GM18520 (cell line): ENCODE measurements around the gene TSPO.

ENCODE experiments used
- ATAC-seq: cut with Tn5 transposase; IDR thresholded peaks from one replicate; pipeline ENCODE4 v1.9.1; 2021; ENCODE audit not compliant: unreplicated experiment

TSPO gene

GRCh38 chr22:43157874-43158546 lies 6.7 kb downstream of the TSPO start:
- no peak for ATAC-seq

- ATAC-seq: no peak
These were observed 7.6 kb downstream of the TSPO start for GRCh38 chr22:43158778-43159483.

DNA sequence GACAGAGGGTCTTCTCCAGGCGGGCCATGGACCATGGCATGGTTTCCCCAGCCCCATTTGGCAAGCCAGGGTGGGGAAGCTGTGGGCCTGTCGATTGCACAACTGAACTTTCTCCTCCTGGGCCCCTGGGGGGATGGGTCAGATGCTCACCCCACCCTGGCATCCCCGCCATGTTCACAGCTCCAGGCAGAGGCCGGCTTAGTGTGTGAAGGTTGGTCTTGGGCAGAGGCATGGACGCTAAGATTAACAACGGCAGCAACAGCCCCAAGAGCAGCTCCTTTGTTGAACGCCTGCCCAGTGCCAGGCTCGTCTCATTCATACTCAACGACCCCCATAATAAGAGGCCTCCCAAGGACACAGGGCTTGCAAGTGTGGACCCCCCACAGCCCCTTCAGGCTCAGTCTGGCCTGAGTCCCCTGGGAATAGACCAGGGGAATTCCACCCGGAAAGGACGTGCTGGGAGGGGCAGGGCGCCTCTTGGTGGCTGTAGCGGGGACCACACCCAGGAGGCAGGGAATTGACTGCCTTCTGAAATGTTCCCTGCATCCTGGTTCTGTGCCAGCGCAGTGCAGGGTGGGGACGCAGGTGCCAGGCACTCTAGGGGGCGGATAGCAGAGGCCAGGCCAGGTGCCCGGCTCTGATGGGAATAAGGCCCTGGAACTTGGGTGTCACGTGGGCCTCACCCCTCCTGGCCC lies 8.3 kb downstream of the TSPO start:
- ATAC-seq: no peak

- no peak for ATAC-seq
These were observed 9.3 kb downstream of the TSPO start for GRCh38 chr22:43160497-43161126.

DNA sequence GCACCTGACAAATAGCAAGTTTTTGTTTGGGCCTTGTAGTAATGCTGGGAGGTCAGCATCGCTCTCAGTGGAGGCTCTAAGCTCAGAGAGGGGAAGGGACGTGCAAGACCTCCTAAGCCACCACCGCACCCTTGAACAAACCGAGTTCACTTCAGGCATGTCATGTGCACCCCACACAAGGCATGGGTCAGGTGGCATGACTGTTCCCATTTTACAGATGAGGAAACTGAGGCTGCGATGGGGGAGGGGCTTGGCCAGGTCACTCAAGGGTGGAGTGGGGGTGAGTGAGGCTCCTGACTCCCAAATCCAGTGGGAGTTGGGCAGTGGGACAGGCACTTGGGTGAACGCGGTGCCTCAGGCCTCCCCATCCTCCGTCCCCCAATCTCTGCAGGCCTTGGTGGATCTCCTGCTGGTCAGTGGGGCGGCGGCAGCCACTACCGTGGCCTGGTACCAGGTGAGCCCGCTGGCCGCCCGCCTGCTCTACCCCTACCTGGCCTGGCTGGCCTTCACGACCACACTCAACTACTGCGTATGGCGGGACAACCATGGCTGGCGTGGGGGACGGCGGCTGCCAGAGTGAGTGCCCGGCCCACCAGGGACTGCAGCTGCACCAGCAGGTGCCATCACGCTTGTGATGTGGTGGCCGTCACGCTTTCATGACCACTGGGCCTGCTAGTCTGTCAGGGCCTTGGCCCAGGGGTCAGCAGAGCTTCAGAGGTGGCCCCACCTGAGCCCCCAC lies 11.2 kb downstream of the TSPO start:
- no peak for ATAC-seq

- ATAC-seq: no peak
These were observed 12.0 kb downstream of the TSPO start for GRCh38 chr22:43163241-43163795.

GRCh38 chr22:43164636-43165035 lies 13.3 kb downstream of the TSPO start:
- ATAC-seq: no peak

DNA sequence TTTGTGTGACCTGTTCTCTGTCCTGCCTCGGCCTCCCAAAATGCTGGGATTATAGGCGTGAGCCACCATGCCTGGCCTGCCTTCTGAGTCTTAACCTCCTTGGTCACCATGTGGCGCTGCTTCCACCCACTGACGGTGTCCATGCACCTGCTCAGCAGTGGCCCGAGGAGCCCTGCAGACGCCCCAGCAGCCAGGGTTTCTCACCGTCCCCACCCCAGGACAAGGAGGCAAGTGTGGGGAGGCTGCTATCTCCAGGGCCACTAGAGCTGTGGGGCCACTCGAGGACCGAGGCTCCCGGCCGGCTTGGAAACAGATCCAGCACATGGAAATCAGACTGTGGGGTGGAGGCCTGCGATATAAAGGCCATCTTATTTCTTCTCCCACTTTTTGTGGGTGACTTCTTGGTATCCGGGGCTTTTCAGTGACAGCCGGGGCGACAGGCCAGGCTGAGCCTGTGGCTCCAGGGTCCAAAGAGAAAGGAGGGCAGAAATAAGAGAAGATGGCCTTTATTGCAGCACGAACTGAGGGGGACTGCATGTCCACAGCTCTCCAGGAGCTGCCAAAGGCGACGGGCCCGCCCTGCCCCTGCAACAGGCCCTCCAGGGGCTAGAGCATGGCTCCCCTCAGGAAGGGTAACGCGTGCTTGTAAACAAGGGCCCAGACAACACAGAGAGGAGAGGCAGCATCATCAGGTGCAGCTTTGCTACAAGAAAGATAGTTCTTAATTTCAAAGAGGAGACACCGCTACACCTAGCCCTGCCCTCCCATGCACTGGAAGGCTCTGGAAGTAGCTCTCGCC lies 15.0 kb downstream of the TSPO start:
- no peak for ATAC-seq

DNA sequence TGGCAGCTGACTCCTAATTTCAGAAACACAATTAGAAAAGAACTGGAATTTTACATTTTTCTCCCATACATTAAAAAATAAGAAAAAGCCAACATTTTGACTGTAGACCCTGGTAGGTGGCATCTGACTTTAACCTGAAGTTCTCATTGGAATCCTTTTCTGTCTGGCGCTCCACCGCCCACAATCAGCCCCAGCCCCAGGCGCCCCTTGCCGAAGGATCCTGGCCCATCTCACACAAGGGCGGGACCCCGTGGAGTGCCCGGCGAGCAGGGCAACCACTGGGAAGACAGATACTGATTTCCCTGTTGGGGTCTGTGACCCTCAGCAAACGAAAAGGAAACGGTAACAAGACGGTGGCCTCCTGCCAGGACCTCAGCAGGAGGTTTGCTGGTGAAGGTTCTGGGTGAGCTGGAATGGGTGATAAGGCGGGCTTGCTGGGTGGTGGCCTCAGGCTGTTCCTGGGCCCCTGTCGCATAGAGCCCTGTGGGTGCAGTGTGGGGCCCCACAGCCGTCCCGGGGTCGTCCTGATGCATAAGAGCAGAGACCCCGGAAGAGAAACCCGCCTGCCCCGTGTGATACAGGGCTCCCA lies 15.7 kb downstream of the TSPO start:
- ATAC-seq: no peak

DNA sequence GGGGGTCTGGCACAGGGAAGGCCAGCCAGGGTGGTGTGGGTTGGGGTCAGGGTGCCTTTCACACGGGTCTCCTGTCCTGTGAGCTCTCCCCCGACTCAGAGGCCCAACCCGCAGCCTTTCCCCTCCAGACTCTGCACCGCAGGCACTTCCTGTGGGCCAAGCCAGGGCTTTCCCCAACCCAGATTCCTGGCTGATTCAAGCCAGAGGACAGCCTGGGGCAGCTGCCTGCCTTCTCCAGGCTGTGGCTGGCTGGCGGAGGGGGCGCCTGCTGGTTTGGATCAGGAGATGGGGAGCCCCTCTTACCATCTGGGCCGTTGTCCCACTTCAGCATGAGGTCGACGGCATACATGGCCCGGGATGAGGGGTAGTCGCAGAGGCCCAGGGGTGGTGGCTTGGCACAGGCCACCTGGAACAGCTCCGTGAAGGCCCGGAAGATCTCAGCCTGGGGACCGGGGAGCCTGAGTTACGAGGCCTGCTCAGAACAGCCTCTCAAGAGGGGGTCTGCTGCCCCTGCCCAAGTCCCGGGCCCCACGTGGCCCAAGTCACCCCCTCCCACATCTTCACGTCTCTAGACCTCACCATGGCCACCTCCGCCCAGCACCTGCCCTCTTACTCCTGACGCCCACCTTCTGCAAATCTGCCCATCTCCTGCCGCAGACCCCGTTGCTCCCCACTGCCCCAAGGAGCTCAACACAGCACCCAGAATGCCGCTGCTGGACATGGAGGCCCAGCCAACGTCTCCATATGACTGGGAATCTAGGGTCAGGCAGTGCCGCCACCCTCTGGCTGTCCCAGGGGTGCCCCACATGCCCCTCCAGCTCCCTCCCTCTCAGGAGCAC lies 17.3 kb downstream of the TSPO start:
- no peak for ATAC-seq

DNA sequence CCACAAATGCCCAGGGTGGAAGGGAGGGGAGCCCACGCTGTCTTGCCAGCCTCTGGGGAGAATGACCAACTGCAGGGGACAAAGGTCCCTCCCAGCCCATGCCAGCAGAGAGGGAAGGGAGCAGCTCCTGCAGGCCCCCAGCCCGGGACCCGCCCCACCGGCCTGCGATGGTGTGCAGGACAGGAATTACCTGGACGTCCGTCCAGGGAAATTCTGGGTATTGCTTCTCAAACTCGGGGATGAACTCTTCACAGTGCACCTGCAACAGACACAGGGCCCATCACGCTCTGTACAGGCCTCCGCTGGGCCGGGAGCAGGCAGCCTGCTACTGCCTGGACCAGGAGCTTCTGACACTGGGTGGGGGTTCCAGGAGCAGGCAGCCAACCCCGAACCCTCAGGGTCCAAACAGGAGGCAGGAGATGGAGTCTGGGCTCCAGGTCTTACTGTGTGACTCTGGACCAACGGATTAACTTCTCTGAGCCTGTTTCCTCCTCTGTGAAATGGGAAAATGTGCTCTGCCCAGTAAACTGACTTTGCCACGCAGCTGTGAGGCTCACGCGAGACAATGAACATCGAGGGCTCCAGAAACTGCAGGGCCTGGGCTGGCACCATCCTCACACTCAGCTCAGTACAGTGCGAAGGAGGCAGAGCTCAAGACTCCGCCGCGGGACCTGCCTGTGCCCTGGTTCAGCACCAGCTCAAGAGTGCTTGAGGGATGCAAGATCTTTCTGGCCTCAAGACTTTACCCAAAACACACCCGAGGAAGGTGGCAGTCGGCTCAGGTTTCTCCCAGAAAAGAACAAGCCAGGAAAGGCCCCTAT lies 18.2 kb downstream of the TSPO start:
- ATAC-seq: no peak

DNA sequence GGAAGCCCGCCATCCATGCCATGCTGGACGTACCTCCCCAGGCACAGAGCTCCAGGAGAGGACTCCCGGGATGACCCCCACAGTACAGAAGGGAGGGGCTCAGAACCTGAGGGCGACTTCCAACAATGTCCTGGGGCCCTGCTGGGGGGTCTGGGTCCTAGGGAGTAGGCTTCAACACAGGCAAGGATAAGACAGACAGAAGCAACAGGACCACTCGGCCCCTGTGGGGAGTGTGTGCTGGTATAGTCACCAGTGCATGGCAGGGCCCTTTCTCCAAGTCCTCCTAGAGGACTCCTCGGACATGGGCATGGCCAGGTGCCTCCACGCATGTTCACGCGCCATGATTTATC lies 18.7 kb downstream of the TSPO start:
- ATAC-seq: no peak

- no peak for ATAC-seq
These were observed 19.7 kb downstream of the TSPO start for GRCh38 chr22:43171019-43171491.

DNA sequence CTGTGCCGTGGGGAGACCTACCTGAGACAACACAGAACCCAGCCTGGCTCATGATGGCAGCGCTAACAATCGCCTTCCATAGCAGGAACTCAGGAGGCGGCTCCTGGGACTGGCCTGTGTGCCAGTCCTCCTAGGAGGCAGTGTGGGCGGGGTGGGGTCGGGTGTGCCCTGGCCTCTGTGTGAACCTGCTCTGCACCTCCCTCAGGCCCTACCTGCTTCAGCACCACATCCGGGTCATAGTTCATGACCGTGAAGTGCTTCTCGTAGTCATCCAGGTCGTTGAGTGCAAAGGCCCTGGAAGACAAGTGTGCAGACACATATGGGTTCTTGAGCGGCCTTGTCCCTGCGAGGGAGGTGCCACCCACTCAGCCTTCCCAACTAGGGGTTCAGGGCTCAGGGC lies 20.2 kb downstream of the TSPO start:
- no peak for ATAC-seq

DNA sequence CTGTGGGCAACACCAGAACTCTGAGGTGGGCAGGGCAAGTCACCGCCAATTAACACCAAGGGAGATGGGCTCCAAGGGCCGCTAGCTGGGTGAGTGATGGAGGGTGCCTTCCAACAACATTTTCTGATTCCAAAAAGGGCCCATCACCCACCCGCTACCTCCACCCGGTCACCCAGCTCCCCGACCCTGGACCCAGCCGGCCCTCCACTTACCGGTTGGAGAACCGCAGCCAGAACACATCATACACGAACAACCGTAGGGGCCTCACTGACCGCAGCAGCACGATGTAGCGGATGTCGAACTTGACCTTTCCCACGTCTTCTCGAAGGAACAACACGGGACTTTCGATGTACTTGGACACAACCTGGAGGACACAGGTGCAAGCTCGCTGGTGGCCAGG lies 20.8 kb downstream of the TSPO start:
- ATAC-seq: no peak

GRCh38 chr22:43173566-43173965 lies 22.2 kb downstream of the TSPO start:
- ATAC-seq: no peak

- no peak for ATAC-seq
These were observed 22.8 kb downstream of the TSPO start for GRCh38 chr22:43173976-43174720.
